Fibroblast of lung (primary cell): Measurements from ENCODE around the gene NUDT4. TPM values are rescaled to one million over a fixed set of nuclear protein-coding genes. Genes with fewer than 3 reads are reported as not detected.
"Not testable (repeated sequence)": the region's sequence is repeated elsewhere in the genome, so short reads cannot be mapped to it uniquely, and the experiment has no call there.

Experiments
- DNase-seq, 2 donors: peaks; one replicate each; pipeline versions ENCODE4 v3.0.0 to v3.0.0-alpha.2; 2010; ENCODE audit warnings: low read depth in 2 of 2
- H2AFZ ChIP-seq: 2 replicates; pipeline ENCODE4 v1.5.1; 2012; ENCODE audit warnings: low read length, control low read depth, inconsistent platforms
- H3K27ac ChIP-seq: 2 replicates; pipeline ENCODE4 v1.5.1; 2011; ENCODE audit warnings: low read length, control low read depth; ENCODE audit not compliant: insufficient read depth
- H3K27me3 ChIP-seq: 2 replicates; pipeline ENCODE4 v1.5.1; 2011; ENCODE audit warnings: mild to moderate bottlenecking, low read length; ENCODE audit not compliant: control insufficient read depth, insufficient read depth
- H3K36me3 ChIP-seq: 2 replicates; pipeline ENCODE4 v1.5.1; 2011; ENCODE audit warnings: low read length; ENCODE audit not compliant: control insufficient read depth, insufficient read depth
- H3K4me1 ChIP-seq: 2 replicates; pipeline ENCODE4 v1.5.1; 2011; ENCODE audit warnings: low read length; ENCODE audit not compliant: control insufficient read depth, insufficient read depth; ENCODE audit errors: extremely low read depth
- H3K4me2 ChIP-seq: 2 replicates; pipeline ENCODE4 v1.5.1; 2011; ENCODE audit warnings: low read length, control low read depth; ENCODE audit not compliant: insufficient read depth; ENCODE audit errors: extremely low read depth
- H3K4me3 ChIP-seq, 4 experiments: fragments of 200-600 bp in 1 of 4; sonication (generic) in 1 of 4; replicated peaks in 1 of 4; 2 replicates each; pipeline ENCODE4 v1.5.1; 2011 to 2016; ENCODE audit warnings: low read length in 4 of 4, low read depth in 3 of 4, mild to moderate bottlenecking in 3 of 4, control low read depth in 2 of 4, inconsistent platforms in 1 of 4, mixed read lengths in 1 of 4; ENCODE audit not compliant: insufficient read depth in 1 of 4; ENCODE audit errors: control extremely low read depth in 1 of 4
- H3K79me2 ChIP-seq: 2 replicates; pipeline ENCODE4 v1.5.1; 2012; ENCODE audit warnings: mild to moderate bottlenecking, low read length, inconsistent platforms; ENCODE audit not compliant: control insufficient read depth, insufficient read depth
- H3K9ac ChIP-seq: 2 replicates; pipeline ENCODE4 v1.5.1; 2011; ENCODE audit warnings: mild to moderate bottlenecking, low read length, control low read depth; ENCODE audit not compliant: insufficient read depth
- H3K9me3 ChIP-seq: 2 replicates; pipeline ENCODE4 v1.5.1; 2012; ENCODE audit warnings: low read depth, low read length; ENCODE audit not compliant: control insufficient read depth, insufficient read depth
- H4K20me1 ChIP-seq: 2 replicates; pipeline ENCODE4 v1.5.1; 2011; ENCODE audit warnings: low read length; ENCODE audit not compliant: control insufficient read depth, insufficient read depth; ENCODE audit errors: extremely low read depth
- EZH2 ChIP-seq: IDR thresholded peaks from 2 replicates; pipeline ENCODE4 v1.5.1; 2012; ENCODE audit warnings: low read length, control low read depth, mild to moderate bottlenecking; ENCODE audit errors: missing control alignments
- polyA plus RNA-seq, 2 donors: library from polyadenylated mRNA; depleted of rRNA in 1 of 2; stranded (reverse) in 1 of 2; unstranded in 1 of 2; fragments of >200 nt; gene quantifications; 2 replicates each; pipeline ENCODE4 v1.2.1, GENCODE V29; 2011 to 2012; ENCODE audit warnings: missing spikeins in 1 of 2
- total RNA-seq: library from RNA; depleted of rRNA; stranded (reverse); fragments of >200 nt; gene quantifications from 2 replicates; pipeline ENCODE4 v1.2.1, GENCODE V29; 2014
- TF ChIP-seq, protein P1 (sequence below), 2 donors: IDR thresholded peaks in 1 of 2; conservative IDR thresholded peaks in 1 of 2; 1 replicate in 1 of 2; 2 replicates in 1 of 2; pipeline ENCODE4 v1.5.1; 2011 to 2012; ENCODE audit warnings: low read length in 2 of 2, control low read depth in 1 of 2, inconsistent platforms in 1 of 2, low read depth in 1 of 2, mild to moderate bottlenecking in 1 of 2

Gene NUDT4
- total and polyA plus RNA-seq, 2 donors (not counting 1 experiment from before 2014, with no cell fraction given), result 56.6 to 73.5 TPM

DNA sequence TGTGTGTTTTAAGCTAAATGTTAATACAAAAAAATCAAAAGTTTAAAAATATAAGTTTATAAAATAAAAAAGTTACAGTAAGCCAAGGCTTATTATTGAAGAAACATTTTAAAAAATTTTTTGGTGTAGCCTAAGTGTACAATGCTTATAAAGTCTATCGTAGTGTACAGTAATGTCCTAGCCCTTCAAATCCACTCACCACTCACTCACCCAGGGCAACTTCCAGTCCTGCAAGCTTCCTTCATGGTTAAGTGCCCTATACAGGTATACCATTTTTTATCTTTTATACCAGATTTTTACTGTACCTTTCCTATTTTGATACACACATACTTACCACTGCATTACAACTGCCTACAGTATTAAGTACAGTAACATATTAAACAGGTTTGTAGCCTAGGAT, 52.1 kb downstream of the NUDT4 start:
- no peaks in the 10 kb centered on the region for H4K20me1 ChIP-seq
- H3K4me3 ChIP-seq, result no peak overlapping the region
- H3K79me2 ChIP-seq, result peaks cover 93% of the 10 kb centered on the region
- H3K9ac ChIP-seq, result no peak overlapping the region
- H3K27ac ChIP-seq, result no peak overlapping the region
- peaks cover 7% of the 10 kb centered on the region for H3K4me1 ChIP-seq
- no peak for DNase-seq
- H3K36me3 ChIP-seq, result no peaks in the 10 kb centered on the region
- TF ChIP-seq, protein P1, sequence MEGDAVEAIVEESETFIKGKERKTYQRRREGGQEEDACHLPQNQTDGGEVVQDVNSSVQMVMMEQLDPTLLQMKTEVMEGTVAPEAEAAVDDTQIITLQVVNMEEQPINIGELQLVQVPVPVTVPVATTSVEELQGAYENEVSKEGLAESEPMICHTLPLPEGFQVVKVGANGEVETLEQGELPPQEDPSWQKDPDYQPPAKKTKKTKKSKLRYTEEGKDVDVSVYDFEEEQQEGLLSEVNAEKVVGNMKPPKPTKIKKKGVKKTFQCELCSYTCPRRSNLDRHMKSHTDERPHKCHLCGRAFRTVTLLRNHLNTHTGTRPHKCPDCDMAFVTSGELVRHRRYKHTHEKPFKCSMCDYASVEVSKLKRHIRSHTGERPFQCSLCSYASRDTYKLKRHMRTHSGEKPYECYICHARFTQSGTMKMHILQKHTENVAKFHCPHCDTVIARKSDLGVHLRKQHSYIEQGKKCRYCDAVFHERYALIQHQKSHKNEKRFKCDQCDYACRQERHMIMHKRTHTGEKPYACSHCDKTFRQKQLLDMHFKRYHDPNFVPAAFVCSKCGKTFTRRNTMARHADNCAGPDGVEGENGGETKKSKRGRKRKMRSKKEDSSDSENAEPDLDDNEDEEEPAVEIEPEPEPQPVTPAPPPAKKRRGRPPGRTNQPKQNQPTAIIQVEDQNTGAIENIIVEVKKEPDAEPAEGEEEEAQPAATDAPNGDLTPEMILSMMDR (conservative IDR thresholded peaks at IDR 0.05 in 1 of 2, IDR thresholded peaks at IDR 0.05 in 1 of 2; ENCODE audit: low read depth in 1 of 2, low read length in 2 of 2), result no peak
- no peak for TF ChIP-seq EZH2
- no peak overlapping the region for H2AFZ ChIP-seq
- no peaks in the 10 kb centered on the region for H3K9me3 ChIP-seq
- H3K4me2 ChIP-seq, result no peak overlapping the region
- H3K27me3 ChIP-seq, result no peaks in the 10 kb centered on the region

GRCh38 chr12:93430280-93430679, 52.6 kb downstream of the NUDT4 start:
- H3K27me3 ChIP-seq, result no peaks in the 10 kb centered on the region
- H3K36me3 ChIP-seq, result no peaks in the 10 kb centered on the region
- H3K4me2 ChIP-seq, result no peak overlapping the region
- DNase-seq, result peak in 1 of 2 donors; percentile 27
- H4K20me1 ChIP-seq, result no peaks in the 10 kb centered on the region
- H3K9ac ChIP-seq, result no peak overlapping the region
- H3K9me3 ChIP-seq, result no peaks in the 10 kb centered on the region
- H3K4me1 ChIP-seq, result peaks cover 5% of the 10 kb centered on the region
- no peak overlapping the region for H2AFZ ChIP-seq
- TF ChIP-seq EZH2, result no peak
- TF ChIP-seq, protein P1 (conservative IDR thresholded peaks at IDR 0.05 in 1 of 2, IDR thresholded peaks at IDR 0.05 in 1 of 2; ENCODE audit: low read depth in 1 of 2, low read length in 2 of 2), result no peak
- H3K79me2 ChIP-seq, result peaks cover 93% of the 10 kb centered on the region
- no peak overlapping the region for H3K4me3 ChIP-seq
- no peak overlapping the region for H3K27ac ChIP-seq

GRCh38 chr12:93432031-93432430, 54.3 kb downstream of the NUDT4 start:
- H3K27ac ChIP-seq, H2AFZ ChIP-seq, H3K4me1 ChIP-seq, H4K20me1 ChIP-seq, H3K4me2 ChIP-seq, H3K9me3 ChIP-seq, H3K4me3 ChIP-seq, DNase-seq, H3K27me3 ChIP-seq, H3K36me3 ChIP-seq, H3K9ac ChIP-seq: not testable (repeated sequence)
- H3K79me2 ChIP-seq, result peaks cover 94% of the 10 kb centered on the region
